Esophagus muscularis mucosa (tissue), 4 donors: ENCODE measurements around the gene PSENEN. TPM values are rescaled to one million over a fixed set of nuclear protein-coding genes. Genes with fewer than 3 reads are reported as not detected.
A peak's percentile ranks its signal among the peaks of the same experiment; 100 is the strongest.

ENCODE experiments used
- DNase-seq: peaks from one replicate; pipeline ENCODE4 v3.0.0-alpha.2; 2017; ENCODE audit errors: extremely low spot score
- H3K27ac ChIP-seq, 4 donors: fragments of 200-600 bp; sonication (generic); replicated peaks in 1 of 4; 1 replicate in 3 of 4; 2 replicates in 1 of 4; pipeline ENCODE4 v1.5.1; 2016 to 2019; ENCODE audit warnings: mild to moderate bottlenecking in 1 of 4
- H3K27me3 ChIP-seq, 4 donors: fragments of 200-600 bp; sonication (generic); one replicate each; pipeline versions ENCODE4 v1.5.1 to v1.6.0; 2016 to 2019
- H3K36me3 ChIP-seq, 4 donors: fragments of 200-600 bp; sonication (generic); one replicate each; pipeline ENCODE4 v1.5.1; 2016 to 2019
- H3K4me1 ChIP-seq, 4 donors: fragments of 200-600 bp; sonication (generic); one replicate each; pipeline ENCODE4 v1.5.1; 2016 to 2019
- H3K4me3 ChIP-seq, 4 donors: fragments of 200-600 bp; sonication (generic); 1 replicate in 2 of 4; 2 replicates in 2 of 4; pipeline ENCODE4 v1.5.1; 2016 to 2019; ENCODE audit warnings: mild to moderate bottlenecking in 4 of 4, moderate library complexity in 1 of 4
- H3K9me3 ChIP-seq, 4 donors: fragments of 200-600 bp; sonication (generic); 1 replicate in 3 of 4; 2 replicates in 1 of 4; pipeline ENCODE4 v1.5.1; 2016 to 2019
- EP300 ChIP-seq: sonication (generic); formaldehyde crosslinking; IDR thresholded peaks from one replicate; pipeline ENCODE4 v1.6.1; 2017; ENCODE audit warnings: antibody characterized with exemption
- POLR2A ChIP-seq: fragments of 450-650 bp; IDR thresholded peaks from one replicate; pipeline ENCODE4 v1.6.1; 2017; ENCODE audit warnings: antibody characterized with exemption, moderate library complexity, mild to moderate bottlenecking, low read depth
- POLR2AphosphoS5 ChIP-seq, 2 donors: sonication (generic); formaldehyde crosslinking; IDR thresholded peaks; one replicate each; pipeline ENCODE4 v1.6.1; 2017; ENCODE audit warnings: antibody characterized with exemption in 2 of 2
- WGBS: methylation state at CpG from one replicate; pipeline ENCODE4 v1.1.5; 2018; 5-methylcytosine and 5-hydroxymethylcytosine counted together
- intact Hi-C: fragments of 100-400 bp; cut with DNase I; formaldehyde crosslinking; loops from one replicate; pipeline ENCODE4 v1.15.1; 2023
- total RNA-seq, 4 donors: library from RNA; depleted of rRNA; stranded (reverse); fragments of >200 nt; gene quantifications; one replicate each; pipeline versions ENCODE4 v1.1.0 to v1.2.1, GENCODE V29; 2016
- TF ChIP-seq, protein P1 (sequence below), 3 experiments: fragments of 200-600 bp in 2 of 3; fragments of 450-650 bp in 1 of 3; sonication (generic) in 2 of 3; IDR thresholded peaks; one replicate each; pipeline ENCODE4 v1.5.1; 2017 to 2019; ENCODE audit warnings: antibody characterized with exemption in 3 of 3, mild to moderate bottlenecking in 2 of 3, moderate library complexity in 1 of 3

PSENEN gene
- total RNA-seq, 4 donors from 2014 or later: 27.4 to 48.7 (median 33.8) TPM

DNA sequence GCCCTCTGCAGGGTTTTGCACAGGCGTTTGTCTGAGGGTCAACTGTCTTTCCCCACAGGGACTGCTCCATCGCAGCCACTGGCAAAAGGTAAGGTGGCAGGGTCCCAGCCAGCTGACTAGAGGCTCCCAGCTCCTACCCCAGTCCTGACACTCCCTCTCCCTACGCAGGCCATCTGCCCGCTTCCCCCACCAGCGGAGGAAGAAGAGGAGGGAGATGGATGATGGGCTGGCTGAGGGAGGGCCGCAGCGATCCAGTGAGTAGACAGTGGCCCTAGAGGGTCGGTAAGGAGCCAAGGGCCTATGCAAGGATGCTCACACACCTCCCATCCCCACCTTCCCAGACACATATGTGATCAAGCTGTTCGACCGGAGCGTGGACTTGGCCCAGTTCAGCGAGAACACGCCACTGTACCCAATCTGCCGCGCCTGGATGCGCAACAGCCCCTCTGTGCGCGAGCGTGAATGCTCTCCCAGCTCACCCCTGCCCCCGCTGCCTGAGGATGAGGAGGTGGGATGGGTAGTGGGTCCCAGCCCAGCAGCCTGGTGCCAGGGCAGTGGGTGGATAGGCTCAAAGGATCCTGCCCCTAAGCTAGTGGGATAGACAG is 7.4 kb downstream of the PSENEN start:
- Histone ChIP-seq H3K27me3 (no peaks in the 10 kb centered on the region), H3K4me3 (no peak overlapping the region), H3K27ac (peak overlapping the region; percentile 93 to 99 (median 98)), H3K4me1 (peaks cover 37 to 75% (median 61%) of the 10 kb centered on the region in 4 donors), H3K36me3 (peaks cover 26 to 33% (median 30%) of the 10 kb centered on the region in 4 donors), H3K9me3 (no peaks in the 10 kb centered on the region)
- WGBS: 94% methylated on average over 20 of the region's 20 CpGs
- intact Hi-C loops: no loop called here
- DNase-seq: no peak
- TF ChIP-seq, protein P1, sequence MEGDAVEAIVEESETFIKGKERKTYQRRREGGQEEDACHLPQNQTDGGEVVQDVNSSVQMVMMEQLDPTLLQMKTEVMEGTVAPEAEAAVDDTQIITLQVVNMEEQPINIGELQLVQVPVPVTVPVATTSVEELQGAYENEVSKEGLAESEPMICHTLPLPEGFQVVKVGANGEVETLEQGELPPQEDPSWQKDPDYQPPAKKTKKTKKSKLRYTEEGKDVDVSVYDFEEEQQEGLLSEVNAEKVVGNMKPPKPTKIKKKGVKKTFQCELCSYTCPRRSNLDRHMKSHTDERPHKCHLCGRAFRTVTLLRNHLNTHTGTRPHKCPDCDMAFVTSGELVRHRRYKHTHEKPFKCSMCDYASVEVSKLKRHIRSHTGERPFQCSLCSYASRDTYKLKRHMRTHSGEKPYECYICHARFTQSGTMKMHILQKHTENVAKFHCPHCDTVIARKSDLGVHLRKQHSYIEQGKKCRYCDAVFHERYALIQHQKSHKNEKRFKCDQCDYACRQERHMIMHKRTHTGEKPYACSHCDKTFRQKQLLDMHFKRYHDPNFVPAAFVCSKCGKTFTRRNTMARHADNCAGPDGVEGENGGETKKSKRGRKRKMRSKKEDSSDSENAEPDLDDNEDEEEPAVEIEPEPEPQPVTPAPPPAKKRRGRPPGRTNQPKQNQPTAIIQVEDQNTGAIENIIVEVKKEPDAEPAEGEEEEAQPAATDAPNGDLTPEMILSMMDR (IDR thresholded peaks at IDR 0.05): no peak
- TF ChIP-seq POLR2A (no peak), EP300 (no peak)

DNA sequence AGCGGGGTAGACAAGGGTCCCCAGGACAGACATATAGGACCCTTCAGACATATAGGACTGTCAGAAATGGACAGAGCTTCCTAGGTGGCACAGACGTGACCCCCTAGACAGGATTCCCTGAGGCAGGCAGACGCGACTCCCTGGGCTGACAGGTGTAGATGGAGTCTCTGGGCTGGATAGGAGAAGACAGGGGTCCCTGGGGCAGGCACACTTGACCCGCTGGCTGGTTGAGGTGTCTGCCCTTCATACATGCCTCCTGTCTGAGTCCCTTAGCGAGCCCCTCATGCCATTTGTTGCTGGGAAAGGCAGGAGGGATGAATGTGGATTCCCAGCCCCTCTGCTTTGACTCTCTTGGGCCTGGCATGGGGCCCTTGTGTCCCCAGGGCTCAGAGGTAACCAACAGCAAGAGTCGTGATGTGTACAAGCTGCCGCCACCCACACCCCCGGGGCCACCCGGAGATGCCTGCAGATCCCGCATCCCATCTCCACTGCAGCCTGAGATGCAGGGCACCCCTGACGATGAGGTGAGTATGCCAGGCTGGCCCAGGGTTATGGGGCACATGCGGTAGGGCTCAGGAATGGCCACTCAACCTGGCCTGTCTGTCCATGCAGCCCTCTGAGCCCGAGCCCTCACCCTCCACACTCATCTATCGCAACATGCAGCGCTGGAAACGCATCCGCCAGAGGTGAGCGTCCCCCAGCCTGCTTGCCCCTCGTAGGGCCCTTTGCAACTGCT is 8.4 kb downstream of the PSENEN start:
- H3K27ac ChIP-seq: peak overlapping the region; percentile 93 to 99 (median 98)
- no peaks in the 10 kb centered on the region for H3K27me3 ChIP-seq
- H3K4me3 ChIP-seq: no peak overlapping the region
- no peak for TF ChIP-seq POLR2AphosphoS5 (IDR thresholded peaks at IDR 0.05)
- TF ChIP-seq EP300: no peak
- TF ChIP-seq, protein P1 (IDR thresholded peaks at IDR 0.05): no peak
- no peak for TF ChIP-seq POLR2A
- no peaks in the 10 kb centered on the region for H3K9me3 ChIP-seq
- peaks cover 40 to 74% (median 62%) of the 10 kb centered on the region in 4 donors for H3K4me1 ChIP-seq
- WGBS: 84% methylated on average over 9 of the region's 20 CpGs
- intact Hi-C loops: no loop called here
- no peak for DNase-seq
- peaks cover 26 to 33% (median 30%) of the 10 kb centered on the region in 4 donors for H3K36me3 ChIP-seq

DNA sequence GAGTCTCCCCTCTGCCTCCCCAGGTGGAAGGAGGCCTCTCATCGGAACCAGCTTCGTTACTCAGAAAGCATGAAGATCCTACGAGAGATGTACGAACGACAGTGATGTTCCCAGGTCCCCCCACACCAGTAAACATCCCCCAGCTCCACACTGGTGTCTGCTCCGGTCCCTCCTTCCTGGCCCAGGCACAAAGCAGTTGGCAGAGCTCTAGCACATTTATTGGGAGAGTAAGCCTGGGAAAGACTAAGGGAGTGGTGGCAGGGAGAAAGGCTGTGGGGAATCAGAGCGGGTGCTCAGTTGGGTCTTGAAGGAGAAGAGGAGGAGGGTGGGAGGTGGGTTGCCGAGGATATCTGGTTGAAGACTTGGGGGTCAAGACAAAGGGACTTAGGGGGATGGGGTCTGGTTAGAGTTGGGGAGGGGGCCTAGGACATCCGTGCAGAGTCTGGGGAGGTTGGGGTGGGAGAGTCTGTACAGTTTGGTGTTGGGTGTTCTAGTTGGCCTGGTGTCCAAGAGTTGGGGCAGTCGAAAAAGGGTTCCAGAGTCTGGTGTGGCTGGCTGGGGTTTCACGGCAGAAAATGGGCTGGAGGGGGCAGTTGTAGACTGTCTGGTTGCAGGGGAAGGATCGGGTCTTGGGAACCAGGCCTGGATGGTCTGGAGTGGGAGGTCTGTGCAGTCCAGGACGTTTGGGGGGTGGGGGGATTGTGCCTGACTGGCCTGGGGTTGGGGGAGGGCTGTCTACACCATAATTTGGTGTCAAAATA is 9.1 kb downstream of the PSENEN start:
- Histone ChIP-seq H3K27me3 (no peaks in the 10 kb centered on the region), H3K9me3 (no peaks in the 10 kb centered on the region), H3K27ac (peak overlapping the region; percentile 93 to 99 (median 98)), H3K36me3 (peaks cover 26 to 33% (median 30%) of the 10 kb centered on the region in 4 donors), H3K4me3 (peak overlapping the region; percentile 80 to 95 (median 89)), H3K4me1 (peaks cover 36 to 74% (median 62%) of the 10 kb centered on the region in 4 donors)
- TF ChIP-seq POLR2A: no peak
- TF ChIP-seq EP300: no peak
- TF ChIP-seq, protein P1 (IDR thresholded peaks at IDR 0.05): no peak
- no peak for TF ChIP-seq POLR2AphosphoS5 (IDR thresholded peaks at IDR 0.05)
- intact Hi-C loops: no loop called here
- 76% methylated on average over 13 of the region's 13 CpGs for WGBS
- no peak for DNase-seq

DNA sequence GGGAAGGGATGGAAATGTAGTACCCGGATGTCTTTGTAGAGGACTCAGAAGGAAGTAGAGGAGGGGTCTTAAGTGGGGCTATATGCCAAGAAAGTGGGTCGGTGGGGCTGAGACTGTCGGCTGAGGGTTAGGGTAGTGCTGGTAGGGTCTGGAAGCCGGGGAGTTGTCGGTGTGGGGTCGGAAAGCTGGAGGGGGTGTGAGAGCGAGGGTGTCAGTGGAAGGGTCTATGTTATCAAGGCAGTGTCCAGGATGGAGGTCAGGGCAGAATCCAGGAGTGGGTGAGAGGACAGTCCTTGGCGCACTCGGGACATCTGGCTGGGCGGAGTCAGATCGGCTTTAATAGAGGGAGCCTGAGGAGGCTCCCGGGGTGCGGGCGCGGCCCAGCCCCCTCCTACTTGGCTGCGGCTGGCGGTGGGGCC is 9.7 kb downstream of the PSENEN start:
- 23% methylated on average over 16 of the region's 17 CpGs for WGBS
- intact Hi-C loops: no loop called here

More for the DNA sequence above, 9.7 kb downstream of the PSENEN start:
- peaks cover 31 to 73% (median 61%) of the 10 kb centered on the region in 4 donors for H3K4me1 ChIP-seq
- TF ChIP-seq, protein P1 (IDR thresholded peaks at IDR 0.05): no peak
- no peak for TF ChIP-seq POLR2AphosphoS5 (IDR thresholded peaks at IDR 0.05)
- no peak for TF ChIP-seq POLR2A
- TF ChIP-seq EP300: no peak
- peak overlapping the region; percentile 93 to 99 (median 98) for H3K27ac ChIP-seq
- H3K9me3 ChIP-seq: no peaks in the 10 kb centered on the region
- H3K36me3 ChIP-seq: peaks cover 26 to 36% (median 31%) of the 10 kb centered on the region in 4 donors
- DNase-seq: no peak
- no peaks in the 10 kb centered on the region for H3K27me3 ChIP-seq
- peak overlapping the region; percentile 80 to 95 (median 89) for H3K4me3 ChIP-seq
